Measurements from ENCODE around the gene ANKRD36B. TPM values are rescaled to one million over a fixed set of nuclear protein-coding genes. Genes with fewer than 3 reads are reported as not detected.
"Not testable (repeated sequence)": the region's sequence is repeated elsewhere in the genome, so short reads cannot be mapped to it uniquely, and the experiment has no call there.

The ANKRD36B gene
- total RNA-seq, 1 donor from 2014 or later, result 45.2 TPM

DNA sequence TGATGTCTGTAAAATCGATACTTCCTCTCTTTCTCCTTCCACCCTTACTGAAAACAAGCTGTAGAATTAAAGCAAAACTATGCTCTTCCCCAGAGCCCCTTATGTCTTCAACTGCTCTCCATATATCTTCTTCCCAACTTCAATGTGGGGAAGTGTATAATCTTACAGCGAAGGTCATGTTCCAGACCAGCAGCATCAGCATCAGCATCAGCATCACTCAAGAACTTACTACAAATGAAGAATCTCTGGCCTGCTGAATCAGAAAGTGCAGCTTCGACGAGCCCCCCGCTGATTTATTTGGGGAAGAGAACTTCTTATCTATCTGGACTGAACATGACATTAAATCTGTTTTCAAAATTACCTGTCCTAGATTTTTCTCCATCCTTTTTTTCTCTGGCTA lies 40.6 kb downstream of the ANKRD36B start:
- DNase-seq (ENCODE audit: low read depth, low spot score), result not testable (repeated sequence)

DNA sequence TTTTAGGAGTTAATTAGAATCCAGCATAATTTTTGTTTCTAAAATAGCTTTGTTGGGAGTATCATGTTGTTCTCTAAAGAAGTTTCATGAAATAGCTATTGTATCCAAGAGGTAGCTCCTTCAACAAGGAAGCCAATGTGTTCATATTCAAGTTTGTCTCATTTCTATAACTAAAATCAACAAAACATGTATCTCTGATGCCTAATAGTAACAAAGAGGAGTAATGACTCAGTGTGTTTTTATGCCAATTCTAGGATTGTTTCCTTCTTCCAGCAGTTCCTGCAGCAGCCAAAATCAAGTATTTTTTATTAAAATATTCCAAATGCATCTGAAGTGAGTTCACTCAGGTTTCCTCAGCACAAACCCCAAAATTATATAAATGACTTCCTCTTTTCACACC lies 41.1 kb downstream of the ANKRD36B start:
- DNase-seq (ENCODE audit: low read depth, low spot score), result peak; percentile 20

DNA sequence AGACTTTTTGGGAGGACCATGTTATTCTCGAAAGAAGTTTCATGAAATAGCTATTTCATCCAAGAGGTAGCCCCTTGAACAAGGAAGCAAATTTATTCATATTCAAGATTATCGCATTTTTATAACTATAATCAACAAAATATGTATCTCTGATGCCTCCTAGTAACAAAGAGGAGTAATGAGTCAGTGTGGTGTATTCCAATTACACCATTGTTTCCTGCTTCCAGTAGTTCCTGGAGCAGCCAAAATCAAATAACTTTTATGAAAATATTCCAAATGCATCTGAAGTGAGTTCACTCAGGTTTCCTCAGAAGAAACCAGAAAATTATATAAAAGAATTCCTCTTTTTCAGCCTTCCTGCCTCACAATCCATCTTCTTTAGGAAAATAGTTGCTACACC lies 43.0 kb downstream of the ANKRD36B start:
- peak; percentile 36 for DNase-seq (ENCODE audit: low read depth, low spot score)

DNA sequence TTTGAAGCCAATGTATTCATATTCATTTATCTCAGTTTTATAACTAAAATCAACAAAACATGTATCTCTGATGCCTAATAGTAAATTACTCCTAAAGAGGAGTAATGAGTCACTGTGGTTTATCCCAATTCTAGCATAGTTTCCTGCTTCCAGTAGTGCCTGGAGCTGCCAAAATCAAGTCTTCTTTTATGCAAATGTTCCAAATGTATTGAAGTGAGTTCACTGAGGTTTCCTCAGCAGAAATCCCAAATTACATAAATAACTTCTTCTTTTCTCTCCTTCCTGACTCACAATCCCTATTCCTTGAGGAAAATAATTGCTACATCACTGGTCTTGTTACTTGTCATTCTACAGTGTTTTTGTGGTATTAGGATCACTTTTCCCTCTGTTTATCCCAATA lies 44.8 kb downstream of the ANKRD36B start:
- not testable (repeated sequence) for DNase-seq (ENCODE audit: low read depth, low spot score)

DNA sequence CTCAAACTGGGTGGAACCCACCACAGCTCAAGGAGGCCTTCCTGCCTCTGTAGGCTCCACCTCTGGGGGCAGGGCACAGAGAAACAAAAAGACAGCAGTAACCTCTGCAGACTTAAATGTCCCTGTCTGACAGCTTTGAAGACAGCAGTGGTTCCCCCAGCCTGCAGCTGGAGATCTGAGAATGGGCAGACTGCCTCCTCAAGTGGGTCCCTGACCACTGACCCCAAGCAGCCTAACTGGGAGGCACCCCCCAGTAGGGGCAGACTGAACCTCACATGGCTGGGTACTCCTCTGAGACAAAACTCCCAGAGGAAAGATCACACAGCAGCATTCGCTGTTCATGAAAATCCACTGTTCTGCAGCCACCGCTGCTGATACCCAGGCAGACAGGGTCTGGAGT lies 63.8 kb downstream of the ANKRD36B start:
- not testable (repeated sequence) for DNase-seq (ENCODE audit: low read depth, low spot score)

DNA sequence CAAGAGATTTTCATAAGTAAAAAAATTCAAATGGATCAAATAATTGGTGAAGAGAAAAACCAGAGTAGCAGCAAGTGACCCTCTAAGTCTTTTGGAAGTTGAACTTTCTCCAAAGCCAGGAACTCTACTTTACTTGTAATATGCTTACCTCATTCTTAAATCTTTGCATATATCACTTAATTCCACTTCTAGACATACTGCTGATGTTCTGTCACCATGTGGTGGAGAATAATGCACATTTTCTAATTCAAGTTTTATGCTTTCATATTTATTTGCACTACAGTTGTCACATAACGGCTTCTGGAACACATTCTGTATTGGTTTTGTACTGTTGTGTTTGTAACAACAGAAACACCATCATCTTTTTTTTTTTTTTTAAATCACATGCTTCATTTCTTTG lies 65.9 kb downstream of the ANKRD36B start:
- DNase-seq (ENCODE audit: low read depth, low spot score), result not testable (repeated sequence)

DNA sequence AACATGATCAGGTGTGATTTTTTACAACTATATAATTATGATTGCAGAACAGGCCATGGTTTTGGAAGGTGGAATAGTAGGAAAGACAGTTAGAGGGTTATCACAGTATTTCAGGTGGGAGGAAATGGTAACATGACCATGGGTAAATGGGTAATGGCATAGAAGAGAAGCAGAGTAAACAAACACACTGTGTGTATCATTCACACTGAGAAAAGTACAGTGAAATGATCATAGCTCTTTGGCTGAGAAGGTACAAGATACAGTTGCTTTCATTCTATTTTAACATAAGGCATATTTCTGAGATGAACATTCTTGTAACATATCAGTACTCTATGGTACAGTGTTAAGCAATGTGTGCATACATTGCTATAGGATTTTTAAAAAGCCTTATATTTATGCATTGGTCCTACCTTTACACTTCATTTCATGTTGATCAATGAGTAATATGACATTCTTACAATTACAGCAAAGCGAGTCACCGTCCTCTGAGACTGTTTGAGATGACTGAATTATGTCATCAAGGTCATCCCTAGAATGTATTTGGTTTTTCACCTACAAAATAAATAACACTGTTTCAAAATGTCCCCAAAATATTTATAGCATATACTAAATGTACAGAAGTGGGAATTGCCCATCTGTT lies 66.6 kb downstream of the ANKRD36B start:
- DNase-seq (ENCODE audit: low read depth, low spot score), result not testable (repeated sequence)

DNA sequence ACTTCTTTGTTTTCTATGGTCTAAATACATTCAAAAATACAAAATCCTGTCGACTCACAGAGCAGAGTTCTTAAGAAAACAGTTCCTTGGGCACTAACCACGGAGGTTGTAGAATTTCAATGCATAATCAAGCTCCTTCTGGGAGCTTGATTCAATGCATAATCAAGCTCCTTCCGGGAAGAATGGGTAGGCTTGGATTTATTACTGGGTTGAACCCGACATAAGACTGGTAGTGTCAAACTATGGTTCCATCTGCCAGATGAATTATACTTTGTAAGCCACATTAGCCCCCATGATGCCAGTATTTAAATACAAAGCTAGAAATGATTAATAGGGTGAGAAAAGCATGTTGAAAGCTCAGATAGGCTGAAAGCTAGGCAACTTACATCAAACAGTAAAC lies 94.0 kb downstream of the ANKRD36B start:
- not testable (repeated sequence) for DNase-seq (ENCODE audit: low read depth, low spot score)

DNA sequence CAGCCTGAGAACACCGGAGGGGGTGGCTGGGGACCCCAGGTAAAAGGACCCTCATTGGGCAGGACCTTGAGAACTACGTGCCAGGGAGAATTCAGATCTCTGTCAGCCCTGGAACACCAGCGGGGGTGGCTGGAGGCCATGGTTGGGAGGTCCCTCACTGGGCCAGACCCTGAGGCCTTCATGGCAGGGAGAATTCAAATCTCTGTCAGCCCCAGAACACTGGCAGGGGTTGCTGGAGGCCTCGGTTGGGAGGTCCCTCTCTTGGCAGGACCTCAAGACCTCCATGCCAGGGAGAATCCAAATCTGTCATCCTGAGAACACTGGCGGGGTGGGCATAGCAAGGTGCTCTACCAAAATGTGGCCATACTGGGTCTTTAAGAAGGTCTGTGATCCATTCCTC lies 99.5 kb downstream of the ANKRD36B start:
- DNase-seq (ENCODE audit: low read depth, low spot score), result peak; percentile 0

Other genes starting within 250 kb of the ANKRD36B start
- gene COX5B, start 56.2 kb upstream of the ANKRD36B start, total RNA-seq, result 219 and 270 TPM in 2 replicates
- gene ACTR1B, start 74.2 kb upstream of the ANKRD36B start, total RNA-seq, result 65.5 and 67.7 TPM in 2 replicates
- gene C2orf92, start 79.8 kb upstream of the ANKRD36B start, total RNA-seq, result 0.88 and 1.5 TPM in 2 replicates
- gene ZAP70, start 123.7 kb upstream of the ANKRD36B start, total RNA-seq, result not detected in 2 replicates

Data from pulmonary artery endothelial cell (primary cell).